Hepatocyte (in vitro differentiated cells): ENCODE measurements around the gene PXMP2. TPM values are rescaled to one million over a fixed set of nuclear protein-coding genes. Genes with fewer than 3 reads are reported as not detected.
"Not testable (repeated sequence)": the region's sequence is repeated elsewhere in the genome, so short reads cannot be mapped to it uniquely, and the experiment has no call there.

Experiments
- DNase-seq: peaks from one replicate; pipeline ENCODE4 v3.0.0-alpha.2; 2016; ENCODE audit warnings: low spot score
- H2AFZ ChIP-seq: fragments of 200-600 bp; sonication (generic); 2 replicates; pipeline ENCODE4 v1.6.0; 2016; ENCODE audit warnings: antibody characterized with exemption, mild to moderate bottlenecking
- H3K27ac ChIP-seq: fragments of 200-600 bp; sonication (generic); 2 replicates; pipeline ENCODE4 v1.5.1; 2016; ENCODE audit warnings: mild to moderate bottlenecking
- H3K27me3 ChIP-seq: fragments of 200-600 bp; sonication (generic); 2 replicates; pipeline ENCODE4 v1.6.1; 2016
- H3K36me3 ChIP-seq: fragments of 200-600 bp; sonication (generic); replicated peaks from 2 replicates; pipeline ENCODE4 v1.5.1; 2016; ENCODE audit warnings: low read depth; ENCODE audit not compliant: insufficient read depth
- H3K4me1 ChIP-seq: fragments of 200-600 bp; sonication (generic); 2 replicates; pipeline ENCODE4 v1.5.1; 2016; ENCODE audit warnings: mild to moderate bottlenecking, moderate library complexity; ENCODE audit not compliant: insufficient read depth
- H3K4me2 ChIP-seq: fragments of 200-600 bp; sonication (generic); 2 replicates; pipeline ENCODE4 v1.6.0; 2016
- H3K4me3 ChIP-seq: fragments of 200-600 bp; sonication (generic); 2 replicates; pipeline ENCODE4 v1.5.1; 2016; ENCODE audit warnings: mild to moderate bottlenecking
- H3K79me2 ChIP-seq: fragments of 200-600 bp; sonication (generic); 2 replicates; pipeline ENCODE4 v1.6.0; 2017; ENCODE audit warnings: mild to moderate bottlenecking
- H3K9me2 ChIP-seq: fragments of 200-600 bp; sonication (generic); replicated peaks from 2 replicates; pipeline ENCODE4 v1.6.0; 2017; ENCODE audit warnings: mild to moderate bottlenecking; ENCODE audit not compliant: insufficient read depth
- H3K9me3 ChIP-seq: fragments of 200-600 bp; sonication (generic); 2 replicates; pipeline ENCODE4 v1.5.1; 2016; ENCODE audit warnings: low read depth, mild to moderate bottlenecking
- H4K20me1 ChIP-seq: fragments of 200-600 bp; sonication (generic); 2 replicates; pipeline ENCODE4 v1.6.0; 2016; ENCODE audit warnings: mild to moderate bottlenecking; ENCODE audit not compliant: insufficient read depth, poor library complexity, severe bottlenecking
- CTCF ChIP-seq: fragments of 200-600 bp; sonication (generic); IDR thresholded peaks from 2 replicates; pipeline ENCODE4 v1.5.1; 2016; ENCODE audit warnings: antibody characterized with exemption, mild to moderate bottlenecking; ENCODE audit not compliant: poor library complexity
- EZH2 ChIP-seq: fragments of 200-600 bp; sonication (generic); IDR thresholded peaks from 2 replicates; pipeline ENCODE4 v1.6.1; 2016; ENCODE audit warnings: antibody characterized with exemption, mild to moderate bottlenecking, borderline replicate concordance
- EZH2phosphoT487 ChIP-seq: fragments of 200-600 bp; sonication (generic); IDR thresholded peaks from one replicate; pipeline ENCODE4 v1.6.1; 2018; ENCODE audit warnings: antibody characterized with exemption, mild to moderate bottlenecking, low read depth, moderate library complexity; ENCODE audit not compliant: unreplicated experiment, severe bottlenecking
- WGBS: methylation state at CpG from one replicate; pipeline ENCODE4 v1.1.6; 2016; ENCODE audit warnings: low lambda C conversion rate; ENCODE audit errors: missing lambda C conversion rate; 5-methylcytosine and 5-hydroxymethylcytosine counted together
- polyA plus RNA-seq: library from polyadenylated mRNA; unstranded; fragments of >200 nt; fragmentation: Nextera tagmentation; extraction: Ambion mirVana; gene quantifications from 2 replicates; pipeline ENCODE4 v1.2.1, GENCODE V29; 2016
- small RNA-seq: library from RNA; depleted of rRNA; stranded (forward); fragments of <200 nt; gene quantifications from one replicate; pipeline ENCODE3, GENCODE V24; 2014
- total RNA-seq: library from RNA; depleted of rRNA; stranded (reverse); fragments of >200 nt; gene quantifications from 2 replicates; pipeline ENCODE4 v1.2.3, GENCODE V29; 2014

Gene PXMP2
- total and polyA plus RNA-seq, 2 experiments from 2014 or later: 61.8 to 82.7 TPM

GRCh38 chr12:132748319-132748718, 60.9 kb downstream of the PXMP2 start:
- no peaks in the 10 kb centered on the region for H3K4me1 ChIP-seq
- no peak overlapping the region for H3K4me3 ChIP-seq
- WGBS: 90% methylated on average over 8 of the region's 10 CpGs
- no peak overlapping the region for H3K27ac ChIP-seq
- H3K9me3 ChIP-seq: no peaks in the 10 kb centered on the region
- H3K9me2 ChIP-seq: no peaks in the 10 kb centered on the region
- H3K36me3 ChIP-seq: no peaks in the 10 kb centered on the region
- H2AFZ ChIP-seq: no peak overlapping the region
- TF ChIP-seq EZH2phosphoT487 (no peak), EZH2 (no peak)
- DNase-seq: no peak
- H4K20me1 ChIP-seq: peaks cover 9% of the 10 kb centered on the region
- no peaks in the 10 kb centered on the region for H3K27me3 ChIP-seq
- peaks cover 59% of the 10 kb centered on the region for H3K79me2 ChIP-seq
- H3K4me2 ChIP-seq: no peak overlapping the region

DNA sequence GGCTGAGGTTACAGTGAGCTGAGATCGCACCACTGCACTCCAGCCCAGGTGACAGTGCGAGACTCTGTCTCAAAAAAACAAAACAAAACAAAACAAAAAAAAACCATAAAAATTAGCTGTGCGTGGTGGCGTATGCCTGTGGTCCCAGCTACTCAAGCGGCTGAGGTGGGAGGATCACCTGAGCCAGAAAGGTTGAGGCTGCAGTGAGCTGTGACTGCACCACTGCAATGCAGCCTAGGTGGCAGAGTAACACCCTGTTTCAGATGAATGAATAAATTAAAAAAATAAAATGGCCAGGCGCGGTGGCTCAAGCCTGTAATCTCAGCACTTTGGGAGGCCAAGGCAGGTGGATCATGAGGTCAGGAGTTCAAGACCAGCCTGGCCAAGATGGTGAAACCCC, 66.3 kb downstream of the PXMP2 start:
- H3K36me3 ChIP-seq, H3K27me3 ChIP-seq, H2AFZ ChIP-seq, DNase-seq, H3K4me3 ChIP-seq, H3K9me3 ChIP-seq, H3K4me1 ChIP-seq, H3K4me2 ChIP-seq, H3K27ac ChIP-seq, H3K9me2 ChIP-seq: not testable (repeated sequence)
- Histone ChIP-seq H3K79me2 (peaks cover 86% of the 10 kb centered on the region), H4K20me1 (peaks cover 25% of the 10 kb centered on the region)
- WGBS: 97% methylated on average over 7 of the region's 7 CpGs

GRCh38 chr12:132754160-132754932, 67.0 kb downstream of the PXMP2 start:
- no peak for DNase-seq
- Histone ChIP-seq H4K20me1 (peaks cover 32% of the 10 kb centered on the region), H3K4me3 (no peak overlapping the region), H3K4me2 (no peak overlapping the region), H3K9me2 (no peaks in the 10 kb centered on the region), H3K27ac (no peak overlapping the region), H3K9me3 (no peaks in the 10 kb centered on the region), H3K4me1 (peaks cover 2% of the 10 kb centered on the region), H3K27me3 (no peaks in the 10 kb centered on the region), H3K36me3 (no peaks in the 10 kb centered on the region), H2AFZ (no peak overlapping the region), H3K79me2 (peaks cover 92% of the 10 kb centered on the region)
- TF ChIP-seq CTCF: no peak
- TF ChIP-seq EZH2: no peak
- TF ChIP-seq EZH2phosphoT487: no peak
- 94% methylated on average over 14 of the region's 14 CpGs for WGBS

Small RNA genes within 50 kb of the gene (small RNA-seq; reads per million reads assigned to genes)
- not detected for gene RNA5SP379

Other genes starting within 250 kb of the PXMP2 start
- 5.8 and 18.5 TPM in 2 replicates for gene FBRSL1, start 197.4 kb upstream of the PXMP2 start, total RNA-seq
- 61.1 and 69.1 TPM in 2 replicates for gene FBRSL1, start 197.4 kb upstream of the PXMP2 start, polyA plus RNA-seq
- not detected in 2 replicates for gene LRCOL1, start 77.0 kb upstream of the PXMP2 start, total RNA-seq
- 0.28 TPM in 1 of 2 replicates, not detected in the other for gene LRCOL1, start 77.0 kb upstream of the PXMP2 start, polyA plus RNA-seq
- not detected in 2 replicates for gene P2RX2, start 68.8 kb upstream of the PXMP2 start, total RNA-seq
- not detected in 2 replicates for gene P2RX2, start 68.8 kb upstream of the PXMP2 start, polyA plus RNA-seq
- 16.9 and 34.2 TPM in 2 replicates for gene POLE, start 245 bp upstream of the PXMP2 start, total RNA-seq
- 26.6 and 44.6 TPM in 2 replicates for gene POLE, start 245 bp upstream of the PXMP2 start, polyA plus RNA-seq
- 19.7 and 27.2 TPM in 2 replicates for gene PGAM5, start 23.3 kb downstream of the PXMP2 start, total RNA-seq
- gene PGAM5, start 23.3 kb downstream of the PXMP2 start, polyA plus RNA-seq: 17.6 and 21.5 TPM in 2 replicates
- gene ANKLE2, start 74.2 kb downstream of the PXMP2 start, total RNA-seq: 54.4 and 70.3 TPM in 2 replicates
- 45.3 and 52.5 TPM in 2 replicates for gene ANKLE2, start 74.2 kb downstream of the PXMP2 start, polyA plus RNA-seq
- 67.6 and 75.1 TPM in 2 replicates for gene GOLGA3, start 141.3 kb downstream of the PXMP2 start, total RNA-seq
- gene GOLGA3, start 141.3 kb downstream of the PXMP2 start, polyA plus RNA-seq: 26.2 and 34.1 TPM in 2 replicates
- gene CHFR, start 200.0 kb downstream of the PXMP2 start, total RNA-seq: 33.4 and 37.6 TPM in 2 replicates
- gene CHFR, start 200.0 kb downstream of the PXMP2 start, polyA plus RNA-seq: 36.2 and 36.8 TPM in 2 replicates